ENCODE measurements around the gene B3GNT7. TPM values are rescaled to one million over a fixed set of nuclear protein-coding genes. Genes with fewer than 3 reads are reported as not detected.

Gene B3GNT7
- total and polyA plus RNA-seq, 2 of the 8 experiments (the other 6 are each of a cell fraction or from before 2014, with no cell fraction given) = 26.4 to 73.1 TPM

GRCh38 chr2:231384109-231384435 is 11.4 kb upstream of the B3GNT7 start (continued):
- TF ChIP-seq CHD7 (IDR thresholded peaks at IDR 0.05; ENCODE audit: insufficient replicate concordance, low read length) (no peak), CREB1 (IDR thresholded peaks at IDR 0.05) (no peak), POU5F1 (IDR thresholded peaks at IDR 0.05; ENCODE audit: low read depth, low read length) (no peak), JUND (IDR thresholded peaks at IDR 0.05; ENCODE audit: low read length) (no peak), EZH2 (IDR thresholded peaks at IDR 0.05; ENCODE audit: low read depth, low read length, severe bottlenecking) (no peak), CBX5 (IDR thresholded peaks at IDR 0.05; ENCODE audit: low read depth, low read length) (no peak), POLR2AphosphoS5 (IDR thresholded peaks at IDR 0.05; ENCODE audit: low read depth, low read length) (no peak)
